G401.6 (cell line): ENCODE results near the gene OR11H7.
"Not testable (repeated sequence)": the region's sequence is repeated elsewhere in the genome, so short reads cannot be mapped to it uniquely, and the experiment has no call there.

ENCODE experiments used
- FAIRE-seq: peaks from 2 replicates; lab custom pipeline; 2012; peaks lifted over from hg19 to GRCh38; lab: Jason Lieb, UNC

The OR11H7 gene

DNA sequence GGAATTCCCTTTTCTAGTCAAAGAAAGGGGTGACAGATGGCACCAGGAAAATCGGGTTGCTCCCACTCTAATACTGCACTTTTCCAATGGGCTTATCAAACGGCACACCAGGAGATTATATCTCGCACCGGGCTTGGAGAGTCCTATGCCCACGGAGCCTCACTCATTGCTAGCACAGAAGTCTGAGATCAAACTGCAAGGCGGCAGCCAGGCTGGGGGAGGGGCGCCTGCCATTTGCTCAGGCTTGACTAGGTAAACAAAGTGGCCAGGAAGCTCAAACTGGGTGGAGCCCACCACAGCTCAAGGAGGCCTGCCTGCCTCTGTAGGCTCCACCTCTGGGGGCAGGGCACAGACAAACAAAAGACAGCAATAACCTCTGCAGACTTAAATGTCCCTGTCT, 51.5 kb downstream of the OR11H7 start:
- FAIRE-seq = not testable (repeated sequence)
